GM18508 (cell line): ENCODE measurements around the gene NEU3.
"Not testable (repeated sequence)": the region's sequence is repeated elsewhere in the genome, so short reads cannot be mapped to it uniquely, and the experiment has no call there.

Source experiments
- ATAC-seq: cut with Tn5 transposase; IDR thresholded peaks from one replicate; pipeline ENCODE4 v1.9.1; 2021; ENCODE audit warnings: moderate number of reproducible peaks; ENCODE audit not compliant: insufficient read depth, unreplicated experiment

The NEU3 gene

DNA sequence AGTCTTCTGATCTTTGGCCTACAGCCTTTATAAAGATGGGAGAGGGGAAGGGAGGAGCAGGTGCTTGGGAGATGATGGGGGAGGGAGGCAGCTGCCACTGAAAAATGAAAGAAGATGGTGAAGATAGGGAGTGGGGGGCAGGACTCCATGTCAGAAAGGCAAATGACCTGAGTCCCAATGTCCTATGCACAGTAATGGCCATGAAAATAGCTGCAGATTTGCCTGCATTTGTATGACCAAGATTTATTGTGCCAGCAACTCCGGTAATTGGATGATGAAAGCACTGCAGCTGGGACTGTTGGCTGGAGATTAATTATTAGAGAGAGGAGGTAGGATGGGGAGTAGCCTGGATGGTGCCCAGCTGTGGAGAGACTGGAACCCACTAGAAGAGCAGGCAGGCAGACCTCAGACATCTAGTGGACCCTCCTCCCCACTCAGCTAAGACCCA, 36.1 kb downstream of the NEU3 start:
- ATAC-seq = no peak

- no peak for ATAC-seq
Measured at GRCh38 chr11:75025561-75025960, 36.8 kb downstream of the NEU3 start.

GRCh38 chr11:75028321-75028720, 39.6 kb downstream of the NEU3 start:
- ATAC-seq = no peak

DNA sequence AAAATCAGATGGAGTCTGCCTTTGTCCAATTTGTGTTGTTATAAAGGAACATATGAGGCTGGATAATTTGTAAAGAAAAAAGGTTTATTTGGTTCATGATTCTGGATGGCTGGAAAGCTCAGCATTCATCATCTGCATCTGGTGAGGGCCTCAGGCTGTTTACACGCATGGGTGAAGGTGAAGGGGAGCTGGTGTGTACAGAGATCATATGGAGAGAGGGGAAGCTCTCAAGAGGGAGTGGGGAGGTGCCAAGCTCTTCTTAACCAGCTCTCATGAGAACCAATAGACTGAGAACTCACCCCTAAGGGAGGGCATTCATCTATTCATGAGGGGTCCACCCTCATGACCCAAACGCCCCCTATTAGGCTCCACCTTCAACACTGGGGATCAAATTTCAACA, 40.0 kb downstream of the NEU3 start:
- no peak for ATAC-seq

- ATAC-seq = no peak
Measured at GRCh38 chr11:75029836-75030631, 41.3 kb downstream of the NEU3 start.

GRCh38 chr11:75031224-75031753, 42.6 kb downstream of the NEU3 start:
- no peak for ATAC-seq

DNA sequence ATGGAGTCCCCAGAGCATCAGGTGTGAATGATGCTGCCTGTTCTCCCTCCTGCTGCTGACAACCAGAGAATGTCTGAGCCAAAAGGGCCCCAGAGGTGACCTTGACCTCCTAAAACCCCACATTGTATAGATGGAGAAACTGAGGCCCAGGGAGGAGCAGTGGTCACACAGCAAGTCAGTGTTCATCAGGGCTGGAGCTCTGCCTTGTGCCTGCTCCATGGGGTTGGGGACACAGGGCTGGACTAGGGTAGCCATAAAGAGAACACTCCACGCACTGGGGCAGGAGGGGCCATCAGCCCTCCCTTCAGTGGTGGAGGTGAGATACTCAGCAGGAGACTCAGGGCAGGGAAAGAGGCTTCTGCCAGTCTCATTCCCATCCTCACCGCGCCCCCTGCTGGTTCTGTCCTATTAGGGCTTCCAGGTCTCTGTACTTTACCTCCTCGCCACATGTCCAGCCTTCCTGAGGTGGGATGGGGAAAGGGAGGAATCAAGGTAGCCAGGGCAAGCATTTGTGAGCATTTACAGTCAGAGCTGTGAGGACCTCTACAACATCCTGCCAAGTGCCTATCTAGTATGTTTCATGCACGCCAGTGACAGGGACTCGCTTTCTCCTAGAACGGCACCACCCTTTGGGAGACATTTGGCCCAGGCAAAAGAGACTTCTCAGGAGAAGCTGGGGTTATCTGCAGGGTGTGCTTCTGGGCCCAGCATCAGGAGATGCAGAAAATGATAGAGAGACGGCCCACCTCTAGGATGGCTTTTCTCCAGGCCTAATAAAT, 43.2 kb downstream of the NEU3 start:
- ATAC-seq = no peak

GRCh38 chr11:75032550-75032935, 43.8 kb downstream of the NEU3 start:
- no peak for ATAC-seq

- ATAC-seq = no peak
Measured at GRCh38 chr11:75033916-75034315, 45.2 kb downstream of the NEU3 start.

DNA sequence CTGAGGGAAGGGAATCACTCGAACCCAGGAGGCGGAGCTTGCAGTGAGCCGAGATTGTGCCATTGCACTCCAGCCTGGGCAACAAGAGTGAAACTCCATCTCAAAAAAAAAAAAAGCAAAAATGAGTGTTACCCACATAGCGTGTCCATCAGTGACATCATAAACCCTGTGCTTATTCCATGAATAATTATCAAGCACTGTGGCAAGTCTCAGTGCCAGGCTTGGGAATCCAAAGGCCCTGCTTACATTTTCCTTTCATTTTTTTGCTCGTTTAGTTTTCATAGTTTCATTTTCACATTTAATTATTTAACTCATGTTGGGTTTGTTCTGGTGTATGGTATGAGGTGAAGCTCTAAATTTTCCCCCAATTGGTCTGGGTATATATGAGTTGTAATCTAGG, 46.5 kb downstream of the NEU3 start:
- ATAC-seq = no peak

DNA sequence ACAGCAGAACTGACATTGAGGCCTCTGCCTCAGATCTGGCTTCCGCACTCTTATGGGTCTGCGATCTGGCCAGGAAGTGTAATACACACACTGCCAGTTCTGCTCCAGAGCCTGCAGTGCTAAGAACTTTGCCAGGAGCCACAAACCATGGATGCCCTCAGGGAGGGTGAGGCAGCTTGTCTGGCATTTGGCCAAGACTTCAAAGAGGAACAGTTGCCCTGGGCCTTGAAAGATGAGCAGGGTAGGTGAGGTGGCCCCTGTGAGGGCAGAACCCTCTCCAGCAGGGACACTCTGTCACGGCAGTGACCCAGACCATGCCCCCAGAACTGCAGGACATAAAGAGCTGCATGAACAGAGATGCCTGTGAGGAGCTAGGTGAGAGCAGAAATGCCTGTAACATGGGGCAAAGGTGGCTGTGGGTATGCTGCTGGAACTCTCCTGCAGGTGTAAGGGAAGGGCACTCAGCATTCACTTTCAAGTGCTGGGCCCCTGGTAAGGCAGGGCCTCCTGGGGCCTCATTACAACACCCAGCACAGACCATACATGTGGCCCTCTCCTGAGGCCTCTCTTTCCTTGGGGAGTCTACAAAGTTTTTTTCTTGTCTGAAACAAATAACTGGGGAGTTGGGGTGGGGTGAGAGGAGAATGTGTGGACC, 47.3 kb downstream of the NEU3 start:
- ATAC-seq = no peak

DNA sequence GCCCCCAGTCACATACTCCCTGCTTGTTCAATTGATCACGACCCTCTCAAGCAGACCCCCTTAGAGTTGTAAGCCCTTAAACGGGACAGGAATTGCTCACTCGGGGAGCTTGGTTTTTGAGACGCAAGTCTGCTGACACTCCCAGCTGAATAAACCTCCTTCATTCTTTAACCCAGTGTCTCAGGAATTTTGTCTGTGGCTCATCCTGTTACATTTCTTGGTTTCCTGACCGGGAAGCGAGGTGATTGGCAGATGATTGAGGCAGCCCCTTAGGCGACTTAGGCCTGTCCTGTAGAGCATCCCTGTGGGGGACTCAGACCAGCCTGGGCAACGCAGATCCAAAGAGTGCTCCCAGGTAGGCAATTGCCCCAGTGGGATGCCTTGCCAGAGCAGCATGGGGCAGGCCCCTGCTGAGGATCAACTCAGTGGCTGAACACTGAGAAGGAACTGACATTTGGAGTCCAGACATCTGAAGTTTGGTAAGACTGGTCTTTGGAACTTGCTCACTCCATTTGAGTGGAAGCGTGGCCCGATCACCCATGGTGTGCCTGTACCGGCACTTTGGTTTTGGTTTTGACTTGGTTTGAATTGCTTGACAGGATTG, 51.5 kb downstream of the NEU3 start:
- no peak for ATAC-seq

- ATAC-seq = no peak
Measured at GRCh38 chr11:75041263-75041662, 52.5 kb downstream of the NEU3 start.

DNA sequence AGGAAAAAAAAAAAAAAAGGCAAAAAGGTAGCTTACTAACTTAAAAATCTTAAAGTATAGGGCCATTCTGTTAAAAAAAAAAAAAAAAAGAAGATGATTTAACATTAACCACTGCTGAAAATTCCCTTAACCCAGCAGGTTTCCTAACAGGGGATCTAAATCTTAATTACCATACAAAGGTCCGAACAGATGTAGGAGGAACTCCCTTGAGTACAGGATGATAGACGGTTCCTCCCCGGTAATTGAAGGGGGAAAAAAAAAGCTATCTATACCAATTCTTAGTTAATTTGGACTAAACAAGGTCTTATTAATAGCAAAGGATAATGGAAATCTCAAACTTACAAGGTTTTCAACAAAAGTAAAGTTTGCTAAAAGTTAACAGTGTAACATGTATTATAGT, 53.1 kb downstream of the NEU3 start:
- ATAC-seq = not testable (repeated sequence)

DNA sequence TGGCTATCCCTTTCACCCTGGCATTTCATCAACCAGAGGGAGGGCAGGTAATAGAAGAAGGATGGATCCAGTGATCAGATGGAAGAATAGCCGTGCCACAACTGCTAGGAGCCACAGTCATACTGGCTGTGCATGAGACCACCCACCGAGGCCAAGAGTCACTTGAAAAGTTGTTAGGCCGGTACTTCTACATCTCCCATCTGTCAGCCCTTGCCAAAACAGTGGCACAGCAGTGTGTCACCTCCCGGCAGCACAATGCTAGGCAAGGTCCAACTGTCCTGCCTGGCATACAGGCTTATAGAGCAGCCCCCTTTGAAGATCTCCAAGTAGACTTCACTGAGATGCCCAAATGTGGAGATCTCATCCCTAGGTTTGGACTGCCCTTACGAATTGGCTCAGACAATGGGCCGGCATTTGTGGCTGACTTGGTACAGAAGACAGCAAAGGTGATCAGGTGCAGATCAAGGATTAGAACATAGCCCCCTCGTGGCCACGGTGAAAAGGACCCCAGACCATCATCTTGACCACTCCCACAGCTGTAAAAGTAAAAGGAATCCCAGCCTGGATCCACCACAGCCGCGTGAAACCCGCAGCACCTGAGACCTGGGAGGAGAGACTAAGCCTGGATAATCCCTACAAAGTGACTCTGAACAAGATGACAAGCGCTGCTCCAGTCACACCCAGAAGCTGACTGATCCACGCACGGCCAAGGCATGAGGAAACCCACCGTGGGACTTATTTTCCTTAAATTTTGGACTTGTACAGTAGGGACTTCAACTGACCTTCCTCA, 55.8 kb downstream of the NEU3 start:
- not testable (repeated sequence) for ATAC-seq

GRCh38 chr11:75046668-75047067, 57.9 kb downstream of the NEU3 start:
- ATAC-seq = not testable (repeated sequence)

GRCh38 chr11:75047191-75047590, 58.5 kb downstream of the NEU3 start:
- no peak for ATAC-seq

GRCh38 chr11:75049501-75050266, 61.0 kb downstream of the NEU3 start:
- ATAC-seq = not testable (repeated sequence)

GRCh38 chr11:75050516-75050915, 61.8 kb downstream of the NEU3 start:
- ATAC-seq = no peak
